ENCODE measurements around the gene HDHD5. TPM values are rescaled to one million over a fixed set of nuclear protein-coding genes. Genes with fewer than 3 reads are reported as not detected.
A peak's percentile ranks its signal among the peaks of the same experiment; 100 is the strongest.

HDHD5 gene
- total RNA-seq, 6 experiments from 2014 or later = 19.4 to 44.5 (median 30.2) TPM

GRCh38 chr22:17138513-17138912 is 20.6 kb downstream of the HDHD5 start:
- Histone ChIP-seq H3K4me1 (no peaks in the 10 kb centered on the region), H3K4me3 (no peak overlapping the region), H3K27ac (no peak overlapping the region), H3K27me3 (no peaks in the 10 kb centered on the region), H3K9me3 (no peaks in the 10 kb centered on the region), H3K36me3 (peaks cover 0 to 42% (median 13%) of the 10 kb centered on the region in 4 donors)
- no peak for DNase-seq
- ATAC-seq = no peak
- intact Hi-C loops (cut with DNase I) = no loop called here
- TF ChIP-seq POLR2A (IDR thresholded peaks at IDR 0.05) = no peak
- TF ChIP-seq CTCF (IDR thresholded peaks at IDR 0.05) = no peak
- 88% methylated on average over 3 of the region's 11 CpGs for WGBS (ENCODE audit: insufficient coverage, low coverage, low lambda C conversion rate, missing lambda C conversion rate)

- intact Hi-C loops (cut with DNase I) = no loop called here
- no peak for ATAC-seq
- H3K4me3 ChIP-seq = no peak overlapping the region
- no peaks in the 10 kb centered on the region for H3K4me1 ChIP-seq
- no peak for DNase-seq
- TF ChIP-seq POLR2A (IDR thresholded peaks at IDR 0.05) = no peak
- no peak for TF ChIP-seq CTCF (IDR thresholded peaks at IDR 0.05)
- no peak overlapping the region for H3K27ac ChIP-seq
- H3K9me3 ChIP-seq = no peaks in the 10 kb centered on the region
- WGBS (ENCODE audit: insufficient coverage, low coverage, low lambda C conversion rate, missing lambda C conversion rate) = 93% methylated on average over 8 of the region's 17 CpGs
- H3K27me3 ChIP-seq = no peaks in the 10 kb centered on the region
- peaks cover 0 to 36% (median 12%) of the 10 kb centered on the region in 4 donors for H3K36me3 ChIP-seq
Measured at GRCh38 chr22:17137861-17138425, 21.1 kb downstream of the HDHD5 start.

GRCh38 chr22:17137170-17137569 is 21.9 kb downstream of the HDHD5 start:
- no peak for DNase-seq
- H3K36me3 ChIP-seq = peaks cover 0 to 29% (median 11%) of the 10 kb centered on the region in 4 donors
- intact Hi-C loops (cut with DNase I) = no loop called here

GRCh38 chr22:17135153-17135760 is 23.8 kb downstream of the HDHD5 start:
- no peaks in the 10 kb centered on the region for H3K27me3 ChIP-seq
- H3K9me3 ChIP-seq = no peaks in the 10 kb centered on the region
- ATAC-seq (peak in 2 of 4 donors; percentile 10 to 16), DNase-seq (no peak)
- H3K4me3 ChIP-seq = no peak overlapping the region
- TF ChIP-seq POLR2A (IDR thresholded peaks at IDR 0.05) (no peak), CTCF (IDR thresholded peaks at IDR 0.05) (no peak)
- H3K36me3 ChIP-seq = peaks cover 0 to 13% (median 1%) of the 10 kb centered on the region in 4 donors
- intact Hi-C loops (cut with DNase I) = no loop called here
- no peaks in the 10 kb centered on the region for H3K4me1 ChIP-seq
- no peak overlapping the region for H3K27ac ChIP-seq
- WGBS (ENCODE audit: insufficient coverage, low coverage, low lambda C conversion rate, missing lambda C conversion rate) = 96% methylated on average over 10 of the region's 15 CpGs

More at GRCh38 chr22:17137170-17137569, 21.9 kb downstream of the HDHD5 start:
- no peaks in the 10 kb centered on the region for H3K27me3 ChIP-seq
- no peak overlapping the region for H3K4me3 ChIP-seq
- TF ChIP-seq POLR2A (IDR thresholded peaks at IDR 0.05) = no peak
- no peak for TF ChIP-seq CTCF (IDR thresholded peaks at IDR 0.05)
- WGBS (ENCODE audit: insufficient coverage, low coverage, low lambda C conversion rate, missing lambda C conversion rate) = 55% methylated on average over 3 of the region's 4 CpGs
- H3K4me1 ChIP-seq = no peaks in the 10 kb centered on the region
- no peaks in the 10 kb centered on the region for H3K9me3 ChIP-seq
- ATAC-seq = no peak
- no peak overlapping the region for H3K27ac ChIP-seq

All from right lobe of liver (tissue), 6 donors.